ENCODE measurements around the gene LRIG1.

The LRIG1 gene

GRCh38 chr3:66443118-66443803, 57.6 kb downstream of the LRIG1 start:
- no peak for TF ChIP-seq FOXP2 (optimal IDR thresholded peaks at IDR 0.05; ENCODE audit: borderline replicate concordance, extremely low read depth, extremely low read length, insufficient read depth)
- no peak for TF ChIP-seq SIN3A (IDR thresholded peaks at IDR 0.05; ENCODE audit: borderline replicate concordance, insufficient read depth, low read length)
- no peak for TF ChIP-seq POLR2AphosphoS5 (IDR thresholded peaks at IDR 0.05; ENCODE audit: low read depth, low read length)
- no peak for TF ChIP-seq REST (IDR thresholded peaks at IDR 0.05; ENCODE audit: insufficient read depth in 1 of 2, low read depth in 2 of 2, low read length in 2 of 2)
- TF ChIP-seq TAF1 (IDR thresholded peaks at IDR 0.05; ENCODE audit: borderline replicate concordance, insufficient read depth, low read length), result no peak

- TF ChIP-seq POLR2AphosphoS5 (IDR thresholded peaks at IDR 0.05; ENCODE audit: low read depth, low read length) (no peak), TAF1 (IDR thresholded peaks at IDR 0.05; ENCODE audit: borderline replicate concordance, insufficient read depth, low read length) (no peak), SIN3A (IDR thresholded peaks at IDR 0.05; ENCODE audit: borderline replicate concordance, insufficient read depth, low read length) (peak; percentile 80; the same call in 1 of the 2 replicates), REST (IDR thresholded peaks at IDR 0.05; ENCODE audit: insufficient read depth in 1 of 2, low read depth in 2 of 2, low read length in 2 of 2) (peak in 1 of 2 experiments; percentile 52; a peak in 1 of 4 replicates), FOXP2 (optimal IDR thresholded peaks at IDR 0.05; ENCODE audit: borderline replicate concordance, extremely low read depth, extremely low read length, insufficient read depth) (peak; percentile 50)
Observed at GRCh38 chr3:66442254-66443117, 58.3 kb downstream of the LRIG1 start.

GRCh38 chr3:66441692-66442091, 59.1 kb downstream of the LRIG1 start:
- no peak for TF ChIP-seq POLR2AphosphoS5 (IDR thresholded peaks at IDR 0.05; ENCODE audit: low read depth, low read length)
- no peak for TF ChIP-seq SIN3A (IDR thresholded peaks at IDR 0.05; ENCODE audit: borderline replicate concordance, insufficient read depth, low read length)
- TF ChIP-seq TAF1 (IDR thresholded peaks at IDR 0.05; ENCODE audit: borderline replicate concordance, insufficient read depth, low read length), result no peak
- no peak for TF ChIP-seq REST (IDR thresholded peaks at IDR 0.05; ENCODE audit: insufficient read depth in 1 of 2, low read depth in 2 of 2, low read length in 2 of 2)
- no peak for TF ChIP-seq FOXP2 (optimal IDR thresholded peaks at IDR 0.05; ENCODE audit: borderline replicate concordance, extremely low read depth, extremely low read length, insufficient read depth)

GRCh38 chr3:66441129-66441528, 59.7 kb downstream of the LRIG1 start:
- TF ChIP-seq SIN3A (IDR thresholded peaks at IDR 0.05; ENCODE audit: borderline replicate concordance, insufficient read depth, low read length), result no peak
- no peak for TF ChIP-seq FOXP2 (optimal IDR thresholded peaks at IDR 0.05; ENCODE audit: borderline replicate concordance, extremely low read depth, extremely low read length, insufficient read depth)
- TF ChIP-seq REST (IDR thresholded peaks at IDR 0.05; ENCODE audit: insufficient read depth in 1 of 2, low read depth in 2 of 2, low read length in 2 of 2), result no peak
- TF ChIP-seq TAF1 (IDR thresholded peaks at IDR 0.05; ENCODE audit: borderline replicate concordance, insufficient read depth, low read length), result no peak
- TF ChIP-seq POLR2AphosphoS5 (IDR thresholded peaks at IDR 0.05; ENCODE audit: low read depth, low read length), result no peak

Data from PFSK-1 (cell line).